GM21825 (cell line): ENCODE measurements around the gene SETBP1.

Source experiments
- ATAC-seq: cut with Tn5 transposase; IDR thresholded peaks from one replicate; pipeline ENCODE4 v1.9.1; 2021; ENCODE audit warnings: mild to moderate bottlenecking, moderate library complexity; ENCODE audit not compliant: unreplicated experiment

SETBP1 gene

DNA sequence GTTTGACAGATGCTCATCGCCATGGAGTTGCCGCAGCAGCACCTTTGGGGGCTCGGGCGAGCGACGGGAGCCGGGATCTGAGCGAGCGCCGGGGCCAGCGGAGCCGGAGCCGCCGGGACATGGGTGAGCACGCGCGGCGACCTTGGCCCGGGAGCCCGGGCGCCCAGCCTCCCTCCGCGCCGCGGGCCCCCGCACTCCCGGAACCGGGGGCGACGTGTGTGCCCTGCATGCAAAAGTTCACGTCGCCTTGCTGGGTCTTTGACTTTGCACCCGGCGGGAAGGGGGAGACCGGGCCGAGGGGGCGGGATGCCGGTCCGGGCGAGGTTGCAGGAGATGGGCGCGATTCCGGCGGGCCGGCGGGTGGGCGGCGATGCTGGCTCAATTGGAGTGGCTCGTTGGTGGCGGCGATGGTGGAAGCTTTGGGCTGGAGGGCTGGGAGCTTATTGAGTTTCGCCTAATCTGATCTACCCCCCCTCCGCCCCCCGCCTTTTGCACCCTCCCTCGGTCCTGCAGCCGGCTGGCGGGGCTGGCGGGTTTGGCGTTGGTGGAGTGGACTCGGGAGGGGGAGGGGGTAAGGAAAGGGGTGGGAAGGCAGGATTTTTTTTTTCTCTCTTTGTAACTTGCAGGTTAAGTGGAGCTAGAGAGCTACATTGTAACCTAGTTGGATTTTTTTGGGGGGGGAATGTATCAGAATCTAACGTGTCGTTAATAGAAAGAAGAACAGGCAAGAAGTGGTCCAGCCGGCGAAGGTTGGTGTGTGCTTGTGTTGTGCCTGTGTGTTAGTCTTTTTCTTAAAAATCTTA is at the start of gene SETBP1:
TSS of gene SETBP1 (plus strand) at position 616 of the 803 bp plus-strand sequence. CDS start 20,459 bp downstream, outside the sequence.
- no peak for ATAC-seq

DNA sequence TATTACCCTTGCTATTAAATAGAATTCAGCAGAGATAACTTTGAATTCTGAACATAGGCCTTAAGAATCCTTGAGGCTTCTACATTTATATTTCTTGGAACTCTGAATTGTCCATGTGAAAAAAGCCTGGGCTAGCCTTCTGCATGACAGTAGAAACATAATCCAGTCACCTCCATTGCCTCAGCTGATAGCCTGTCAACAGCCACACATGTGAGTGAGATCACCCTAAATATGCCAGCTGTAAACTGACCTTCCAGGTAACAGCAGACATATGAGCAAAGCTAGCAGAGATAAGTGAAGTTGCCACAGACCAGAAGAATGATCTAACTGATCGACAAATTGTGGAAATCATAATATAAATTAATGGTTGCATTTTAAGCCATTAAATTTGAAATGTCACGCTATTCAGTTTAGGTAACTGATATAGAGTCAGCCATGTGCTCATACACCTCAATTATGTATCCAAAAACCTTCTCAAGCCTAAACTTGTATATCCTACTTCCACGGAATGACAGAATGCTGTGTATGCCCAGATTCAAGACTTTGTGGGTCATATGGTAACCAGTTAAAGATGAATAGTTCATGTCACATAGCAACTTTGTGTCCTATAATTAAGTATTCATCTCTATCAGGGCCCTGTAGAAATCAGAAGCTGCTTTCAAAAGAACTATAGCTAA is 48.1 kb upstream of the SETBP1 start:
- ATAC-seq: no peak

DNA sequence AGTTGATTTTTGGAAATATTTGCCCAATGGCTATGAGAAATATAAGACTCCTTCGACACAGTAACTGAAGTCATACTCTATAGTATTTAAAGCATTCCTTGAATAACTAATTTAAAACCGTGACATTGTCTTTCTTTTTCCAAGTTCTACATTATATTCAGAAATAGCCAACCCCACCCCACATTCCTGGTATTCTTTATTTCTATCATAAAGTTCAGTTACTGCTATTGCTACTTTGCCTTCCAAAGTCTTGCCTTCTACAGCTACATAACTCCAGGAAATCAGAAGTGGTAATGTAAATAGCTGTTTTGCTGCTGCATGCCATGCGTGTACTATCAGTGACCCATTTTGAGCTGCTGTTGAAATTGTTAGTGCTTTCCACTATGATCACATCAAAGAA is 45.1 kb upstream of the SETBP1 start:
- no peak for ATAC-seq

DNA sequence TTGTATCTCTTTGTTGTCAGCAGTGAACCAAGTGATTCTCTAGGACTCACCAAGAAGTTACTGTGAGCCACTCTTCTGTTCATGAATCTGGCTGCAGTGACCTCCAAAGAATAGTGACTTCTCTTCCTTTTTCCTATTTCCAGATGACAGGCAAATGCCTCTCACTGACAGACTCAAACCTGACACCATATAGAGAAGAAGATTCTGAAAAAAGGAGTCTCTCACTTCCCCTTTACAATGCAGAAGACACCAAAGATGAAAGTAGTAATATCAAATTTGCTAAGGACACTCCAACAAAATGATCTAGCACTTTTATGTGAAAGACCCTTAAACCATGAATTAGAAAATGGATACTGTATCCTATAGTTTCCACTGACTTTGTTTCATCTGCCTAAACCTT is 44.4 kb upstream of the SETBP1 start:
- no peak for ATAC-seq

DNA sequence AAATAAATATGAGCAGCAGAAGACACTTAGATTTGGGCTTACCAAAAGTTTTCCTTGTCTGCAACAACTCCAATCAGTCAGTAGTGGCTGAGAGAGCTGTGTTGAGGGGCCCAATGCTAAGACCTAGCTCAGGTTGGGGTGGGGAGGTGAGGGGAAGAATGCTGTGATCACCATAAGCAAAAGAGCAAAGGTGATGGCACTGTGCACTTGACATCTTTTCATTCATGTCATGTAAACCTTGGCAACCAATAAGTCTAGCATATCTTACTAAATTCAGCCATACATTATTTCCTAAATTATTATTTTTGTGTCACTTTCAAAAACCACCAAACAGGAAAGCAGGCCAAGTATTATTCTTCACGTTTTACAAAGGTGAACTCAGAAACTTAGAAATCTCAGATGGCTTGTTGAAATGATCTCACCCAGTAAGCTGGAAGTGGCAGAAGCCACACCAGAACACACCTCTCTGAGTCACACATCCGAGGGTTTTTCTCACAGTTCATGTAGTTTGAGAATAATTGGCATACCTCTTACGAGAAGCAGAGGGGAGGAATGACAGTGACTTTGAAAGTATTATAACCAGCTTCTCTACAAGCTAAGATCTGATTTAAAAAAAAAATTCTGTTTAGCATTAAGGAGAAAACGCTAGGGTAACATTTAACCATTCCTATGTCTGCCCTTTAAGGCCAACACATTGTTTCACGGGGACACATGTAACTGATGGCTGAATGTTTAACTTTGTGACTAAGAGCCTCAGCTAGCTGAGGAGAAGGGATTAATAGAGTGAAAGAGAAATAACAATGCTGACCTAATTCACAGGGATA is 43.3 kb upstream of the SETBP1 start:
- no peak for ATAC-seq

DNA sequence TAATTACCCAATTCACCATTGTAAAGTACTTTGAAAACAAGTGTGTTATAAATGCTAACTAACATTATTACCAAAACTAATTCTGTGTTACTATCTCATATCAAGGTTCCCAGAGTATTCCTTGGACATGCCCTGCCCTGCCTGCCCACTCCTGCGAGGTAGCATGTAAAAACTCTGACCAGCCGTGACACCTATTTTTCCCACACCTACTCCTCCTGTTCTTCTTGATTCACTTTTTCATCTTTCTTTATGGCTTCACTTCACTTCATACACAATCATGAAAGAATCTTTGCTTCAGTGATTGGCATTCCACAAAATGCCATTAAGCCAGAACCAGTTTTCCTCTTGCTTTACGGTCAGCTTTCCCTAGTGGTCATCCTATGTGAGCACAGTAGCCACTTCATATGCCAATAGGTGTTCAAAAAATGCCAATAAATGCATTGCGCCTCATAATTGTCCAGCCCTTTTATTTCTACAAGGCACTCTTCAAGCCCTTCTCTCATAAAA is 42.6 kb upstream of the SETBP1 start:
- no peak for ATAC-seq

DNA sequence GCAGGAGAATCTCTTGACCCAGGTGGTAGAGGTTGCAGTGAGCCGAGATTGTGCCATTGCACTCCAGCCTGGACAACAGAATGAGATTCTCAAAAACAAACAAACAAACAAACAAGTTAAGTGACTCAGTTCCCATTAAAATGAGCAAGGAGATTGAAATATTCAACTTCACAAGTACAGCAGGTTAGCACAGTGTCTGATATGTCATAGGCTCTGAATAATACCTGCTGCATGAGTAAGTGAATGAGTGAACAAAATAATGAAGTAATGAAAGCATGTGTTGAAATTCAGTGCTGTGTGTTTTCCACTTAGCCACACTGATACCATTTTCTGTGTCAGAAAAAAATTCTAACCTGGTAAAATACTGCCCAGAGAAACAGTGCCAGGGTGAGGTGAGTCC is 41.9 kb upstream of the SETBP1 start:
- ATAC-seq: no peak

DNA sequence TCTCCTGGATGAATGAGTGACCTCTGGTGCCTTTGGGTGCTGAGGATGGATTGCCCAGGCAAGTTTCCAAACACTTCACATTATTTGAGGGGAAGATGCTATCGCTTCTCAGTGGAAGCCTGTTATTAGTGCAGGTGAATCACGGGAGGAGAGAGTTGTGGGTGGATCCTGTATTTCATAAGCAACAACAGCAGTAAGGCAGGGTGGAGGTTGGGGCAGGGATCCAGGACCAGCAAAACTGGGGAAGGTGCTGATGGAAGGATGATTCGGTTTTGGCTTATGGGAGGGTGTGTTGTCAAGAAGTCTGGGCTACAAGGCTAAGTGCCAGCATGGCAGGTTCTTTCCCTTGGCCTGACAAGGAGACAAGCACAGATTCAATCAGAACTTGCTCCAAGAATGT is 37.7 kb upstream of the SETBP1 start:
- no peak for ATAC-seq

DNA sequence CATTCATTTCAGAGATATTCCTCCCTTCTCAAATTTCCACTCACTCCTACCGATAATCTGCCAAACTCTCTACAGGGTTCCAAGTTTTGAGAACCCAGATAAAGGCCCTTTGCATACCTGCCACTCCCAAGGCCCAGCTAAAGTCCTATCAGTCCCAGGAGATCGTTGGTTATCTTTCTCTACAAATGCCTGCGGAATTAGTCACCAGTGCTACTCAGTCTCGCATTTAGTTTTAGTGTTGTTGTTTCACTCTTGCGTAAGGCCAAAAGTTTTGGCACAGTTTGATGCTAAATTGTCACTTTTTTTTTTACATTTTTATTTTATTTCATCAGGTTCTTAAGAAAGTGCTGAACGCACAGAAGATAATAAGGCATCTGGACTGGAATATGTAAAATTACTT is 29.2 kb upstream of the SETBP1 start:
- no peak for ATAC-seq

DNA sequence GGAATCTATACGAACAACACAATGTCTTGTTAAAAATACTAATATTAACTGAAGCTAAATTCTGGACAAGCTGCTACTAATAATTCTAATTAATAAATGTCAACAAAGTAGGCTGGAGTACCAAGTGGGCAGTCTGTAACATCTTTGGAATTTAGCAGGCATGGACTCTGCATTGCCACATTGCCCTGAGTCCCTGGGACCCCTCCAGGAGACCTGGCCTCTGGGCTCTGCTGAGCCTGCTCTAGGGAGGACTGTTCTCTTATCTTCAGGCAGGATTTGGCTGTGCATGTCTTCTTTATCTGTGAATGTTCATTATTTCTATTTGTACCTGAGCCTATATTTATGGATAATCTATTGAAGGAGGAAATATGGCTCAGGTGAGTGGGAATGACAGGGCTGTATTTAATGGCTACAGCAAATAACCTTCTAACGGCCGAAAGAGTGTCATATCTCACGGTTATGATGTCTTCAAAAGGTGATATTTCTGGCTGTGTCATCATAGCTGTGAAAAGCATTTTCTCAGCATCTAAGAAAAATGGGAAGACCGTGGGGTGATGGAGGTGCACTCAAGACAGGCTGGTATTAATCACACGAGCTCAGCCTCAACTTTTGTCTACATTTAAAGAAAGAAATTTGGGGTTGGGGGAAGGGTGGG is 28.6 kb upstream of the SETBP1 start:
- no peak for ATAC-seq

DNA sequence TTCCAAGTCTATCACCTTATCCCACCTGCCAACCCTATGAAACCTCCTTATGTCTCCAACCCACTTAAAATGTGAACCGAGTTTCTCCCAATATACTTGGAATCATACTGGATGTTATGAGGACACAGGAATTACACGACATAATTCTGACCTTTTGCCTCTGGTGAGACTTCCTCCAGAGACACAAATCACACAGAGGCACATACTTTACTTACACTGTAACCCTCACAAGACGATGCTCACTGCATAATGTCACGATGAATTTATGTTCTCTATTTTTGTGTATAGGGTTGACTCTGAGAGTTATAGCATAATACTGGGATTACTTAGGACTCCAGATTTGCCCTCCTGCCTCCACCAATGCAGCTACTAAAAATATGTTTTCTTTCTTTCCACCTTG is 28.0 kb upstream of the SETBP1 start:
- ATAC-seq: no peak

DNA sequence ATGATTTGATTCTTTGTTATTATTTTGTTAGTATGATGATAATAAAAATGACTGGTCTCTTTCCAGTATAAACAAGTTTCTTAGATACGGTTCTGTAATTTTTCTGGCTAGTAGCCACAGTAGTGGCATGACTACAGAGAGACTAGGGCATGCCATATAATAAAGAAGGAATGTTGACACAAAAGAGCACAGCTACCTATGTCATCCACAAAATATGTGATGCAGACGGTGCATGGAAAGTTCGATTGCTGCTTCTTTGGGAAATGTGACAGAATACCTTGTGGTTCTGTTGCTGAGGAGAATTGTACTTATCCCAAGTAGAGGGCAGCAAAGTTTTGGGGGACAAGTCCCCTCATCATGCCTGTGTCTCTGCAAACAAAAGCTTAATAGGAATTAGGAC is 26.1 kb upstream of the SETBP1 start:
- no peak for ATAC-seq

DNA sequence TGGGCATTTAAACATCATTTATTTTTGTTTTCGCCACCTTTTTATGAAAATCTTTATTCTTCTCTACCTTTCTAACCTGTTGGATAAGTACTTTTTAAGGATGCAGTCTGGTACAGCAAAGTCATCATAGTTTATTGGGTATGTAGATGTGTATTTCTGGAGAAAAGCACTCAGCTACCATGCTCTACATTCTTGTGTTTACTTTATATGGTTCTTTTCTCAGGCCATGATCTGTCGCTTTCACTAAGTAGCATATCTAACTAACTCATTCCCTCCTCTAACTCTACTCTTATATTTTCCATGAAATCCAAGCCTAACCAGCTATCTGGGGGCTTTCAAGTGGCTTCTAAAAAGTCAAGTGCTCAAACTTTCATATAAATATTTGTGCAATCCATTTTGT is 25.3 kb upstream of the SETBP1 start:
- ATAC-seq: no peak

DNA sequence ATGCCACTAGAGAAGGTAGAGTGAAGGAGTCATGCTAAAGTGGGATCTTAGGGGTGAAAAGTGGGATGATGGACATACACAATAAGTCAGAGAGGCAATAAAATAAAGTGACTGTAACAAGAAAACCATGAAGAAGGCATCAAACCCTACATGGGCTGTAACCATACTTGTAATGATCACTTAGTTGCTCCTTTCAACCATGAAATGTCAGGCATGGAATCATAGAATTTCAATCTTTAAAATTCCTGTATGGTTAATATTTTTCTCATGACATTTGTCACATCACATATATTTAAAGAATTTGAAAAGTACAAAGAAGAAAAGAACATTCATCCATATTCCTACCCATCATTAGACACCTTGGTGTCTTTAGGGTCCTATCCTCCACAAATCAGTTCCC is 20.9 kb upstream of the SETBP1 start:
- no peak for ATAC-seq

DNA sequence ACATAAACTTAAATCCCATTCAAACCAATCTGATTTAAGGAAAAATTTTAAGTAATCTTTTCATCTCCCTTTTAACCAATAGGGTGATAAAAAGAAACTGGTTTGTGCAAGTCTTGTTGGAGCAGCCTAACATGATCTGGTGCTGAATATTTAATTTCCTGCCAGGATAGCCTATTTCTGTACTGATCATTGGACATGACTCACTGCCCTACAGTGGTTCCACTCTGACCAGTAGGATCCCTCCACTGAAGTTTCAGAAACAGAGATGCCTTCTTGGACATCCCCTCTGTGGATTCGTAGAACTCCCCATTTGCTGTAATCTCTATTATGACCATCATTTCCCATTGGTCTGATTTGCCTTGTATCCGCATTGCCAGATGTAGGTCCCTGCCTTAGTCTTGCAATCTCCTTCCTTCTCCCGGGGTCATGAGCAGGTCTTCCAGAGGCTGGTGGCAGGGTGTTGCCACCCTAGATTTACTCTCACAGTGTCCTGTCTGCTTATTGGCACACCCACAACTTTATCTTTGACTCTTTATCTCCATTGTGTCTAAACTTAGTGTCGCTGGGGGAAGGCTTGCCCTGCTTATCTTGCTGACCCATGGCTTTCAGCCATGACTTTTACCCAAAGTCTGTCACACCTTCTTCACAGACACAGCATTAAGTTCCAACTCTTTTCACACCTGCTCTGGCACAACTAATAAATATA is 12.3 kb upstream of the SETBP1 start:
- no peak for ATAC-seq

DNA sequence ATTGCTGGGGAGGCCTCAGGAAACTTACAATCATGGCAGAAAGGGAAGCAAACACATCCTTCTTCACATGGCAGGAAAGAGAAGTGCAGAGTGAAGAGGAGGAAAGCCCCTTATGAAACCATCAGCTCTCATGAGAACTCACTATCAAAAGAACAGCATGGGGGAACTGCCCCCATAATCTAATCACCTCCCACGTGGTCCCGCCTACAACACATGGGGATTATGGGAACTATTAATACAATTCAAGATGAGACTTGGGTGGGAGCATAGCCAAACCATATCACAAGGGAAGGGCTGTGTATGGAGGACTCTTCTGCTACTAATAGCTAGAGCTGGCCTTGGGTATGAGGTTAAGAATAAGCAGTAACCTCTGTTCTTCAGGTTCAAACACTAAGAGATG is 8.8 kb upstream of the SETBP1 start:
- no peak for ATAC-seq

DNA sequence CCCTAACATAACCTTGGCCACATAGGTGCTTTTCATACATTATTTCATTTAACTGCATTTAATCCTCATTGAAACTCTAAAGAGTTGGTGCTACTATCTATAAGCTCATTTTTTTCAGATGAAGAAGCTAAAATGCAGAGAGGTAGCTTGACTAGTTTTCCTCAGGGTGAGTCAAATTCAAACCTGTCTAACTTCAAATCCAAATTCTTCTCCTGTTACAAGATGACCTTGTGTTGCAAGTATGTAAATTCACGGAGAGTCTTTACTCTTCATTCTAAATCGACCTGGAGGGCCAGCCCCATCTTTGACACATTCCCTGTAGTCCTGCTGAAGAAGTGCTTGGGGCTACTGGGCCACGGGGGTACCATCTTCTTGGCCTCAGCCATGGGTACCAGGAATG is 8.2 kb upstream of the SETBP1 start:
- ATAC-seq: no peak

DNA sequence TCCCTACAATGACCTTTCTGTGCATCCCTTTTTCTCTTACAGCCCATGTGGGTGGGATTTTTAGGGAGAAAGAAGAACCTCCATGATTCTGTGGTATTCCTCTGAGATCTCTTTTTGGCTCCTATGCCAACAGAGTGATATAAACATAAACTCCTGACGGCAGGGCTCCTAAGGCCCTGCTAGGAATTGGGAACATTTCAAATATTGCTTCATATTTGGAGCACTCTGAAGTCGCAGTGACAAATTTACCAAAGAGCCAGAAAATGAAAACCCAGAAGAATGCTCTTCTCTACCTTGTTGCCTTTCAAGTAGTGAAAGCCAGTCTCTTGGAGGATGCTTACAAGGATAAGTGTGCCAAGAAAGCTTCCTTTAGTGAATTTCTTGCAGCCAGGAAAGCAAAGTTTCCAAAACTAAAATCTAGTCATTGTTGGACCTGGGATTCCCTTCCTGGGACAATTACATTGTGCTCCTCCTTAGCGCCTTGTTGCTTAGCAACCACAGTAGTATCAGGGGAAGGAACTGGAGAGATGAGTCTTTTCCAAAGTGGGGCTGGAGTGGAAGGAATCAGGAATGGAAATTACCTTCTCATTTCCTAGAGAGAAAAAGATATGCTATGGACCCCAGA is 7.3 kb upstream of the SETBP1 start:
- ATAC-seq: no peak

DNA sequence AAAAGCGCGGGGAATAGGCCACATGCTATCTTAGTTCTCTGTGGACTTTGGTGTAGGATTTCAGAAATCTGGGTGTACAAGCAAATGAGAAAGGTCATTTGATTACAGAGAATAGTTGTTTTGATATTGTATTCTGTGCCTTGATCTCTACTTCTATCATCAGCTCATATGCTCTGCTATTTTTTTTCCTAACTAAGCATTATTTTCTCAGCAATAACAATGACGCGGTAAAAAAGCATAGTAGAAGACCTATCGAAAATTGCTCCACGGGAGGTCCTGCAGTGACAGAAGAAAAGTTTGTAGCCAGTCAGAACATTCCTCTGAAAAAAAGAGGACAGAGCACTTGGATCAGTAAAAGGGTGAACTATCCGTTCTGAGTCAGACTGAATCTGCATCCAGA is 2.8 kb upstream of the SETBP1 start:
- no peak for ATAC-seq

DNA sequence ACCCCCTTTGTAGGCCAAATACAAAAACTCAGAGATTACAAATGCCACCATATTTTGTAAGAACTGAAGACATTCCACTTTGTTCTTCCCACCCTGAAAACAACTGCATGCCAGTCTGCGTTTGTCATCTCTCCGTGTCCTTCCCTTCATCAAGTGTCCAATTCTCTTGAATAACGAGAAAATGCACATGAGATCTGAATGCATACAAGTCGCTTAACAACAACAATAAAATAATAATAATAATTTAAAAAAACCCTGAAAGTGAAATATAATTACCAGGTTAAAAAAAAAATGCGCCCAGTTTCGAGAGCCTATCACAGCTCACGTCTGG is 2.0 kb upstream of the SETBP1 start:
- no peak for ATAC-seq
